ENCODE data around the gene NFIA.

GRCh38 chr1:61330018-61330417, 247.7 kb downstream of the NFIA start:
- TF ChIP-seq MEF2D (CRISPR knock-in tag; IDR thresholded peaks at IDR 0.05) (no peak), ELF1 (CRISPR knock-in tag; IDR thresholded peaks at IDR 0.05) (no peak)
